Right ventricle myocardium inferior (tissue), 1 donor: ENCODE measurements around the gene PRKAR1B. TPM values are rescaled to one million over a fixed set of nuclear protein-coding genes. Genes with fewer than 3 reads are reported as not detected.

Experiments used
- ATAC-seq: fragments of 200-7000 bp; cut with Tn5 transposase; one replicate; pipeline ENCODE4 v1.9.1; 2020; ENCODE audit warnings: mild to moderate bottlenecking, moderate library complexity
- DNase-seq: peaks from one replicate; pipeline ENCODE4 v3.0.0; 2021; ENCODE audit errors: missing footprints
- intact Hi-C: fragments of 100-400 bp; cut with DNase I; formaldehyde crosslinking; loops from one replicate; pipeline ENCODE4 v1.11.0; 2022
- total RNA-seq: library from RNA; stranded (reverse); fragmentation: NEBNext Ultra II Directional; extraction: Animal tissue kit (Norgen Biotek cat#: 25700); gene quantifications from one replicate; pipeline ENCODE4 v1.2.1, GENCODE V29; 2021
- donor health status: DM: no; HTN: yes; CAD: no; lungs with severe emphysema.

PRKAR1B gene
- total RNA-seq, 1 donor from 2014 or later = 16.7 TPM

GRCh38 chr7:604884-605531 lies 122.1 kb downstream of the PRKAR1B start:
- no peak for DNase-seq

GRCh38 chr7:604001-604883 lies 122.8 kb downstream of the PRKAR1B start:
- intact Hi-C loops = no loop called here
- ATAC-seq = peak; percentile 82
- DNase-seq = peak; percentile 89

More at GRCh38 chr7:604884-605531, 122.1 kb downstream of the PRKAR1B start:
- intact Hi-C loops = no loop called here
- ATAC-seq = no peak

GRCh38 chr7:603152-603951 lies 123.7 kb downstream of the PRKAR1B start:
- intact Hi-C loops = no loop called here
- ATAC-seq = no peak
- DNase-seq = no peak

GRCh38 chr7:602341-603141 lies 124.5 kb downstream of the PRKAR1B start:
- intact Hi-C loops = no loop called here
- DNase-seq (no peak), ATAC-seq (no peak)

- intact Hi-C loops = no loop called here
- DNase-seq (no peak), ATAC-seq (no peak)
Observed at GRCh38 chr7:601595-602340, 125.3 kb downstream of the PRKAR1B start.

- no peak for ATAC-seq
- DNase-seq = no peak
- intact Hi-C loops = no loop called here
Observed at GRCh38 chr7:601036-601594, 126.0 kb downstream of the PRKAR1B start.

GRCh38 chr7:600149-601035 lies 126.7 kb downstream of the PRKAR1B start:
- DNase-seq (no peak), ATAC-seq (no peak)
- intact Hi-C loops = no loop called here

GRCh38 chr7:598899-599298 lies 128.2 kb downstream of the PRKAR1B start:
- DNase-seq (no peak), ATAC-seq (no peak)
- intact Hi-C loops = no loop called here

GRCh38 chr7:597348-598178 lies 129.5 kb downstream of the PRKAR1B start:
- DNase-seq = no peak
- ATAC-seq = no peak

GRCh38 chr7:596819-597182 lies 130.3 kb downstream of the PRKAR1B start:
- intact Hi-C loops = no loop called here
- no peak for DNase-seq
- no peak for ATAC-seq

More at GRCh38 chr7:597348-598178, 129.5 kb downstream of the PRKAR1B start:
- intact Hi-C loops = no loop called here

- ATAC-seq = no peak
- DNase-seq = no peak
- intact Hi-C loops = no loop called here
Observed at GRCh38 chr7:596071-596818, 130.8 kb downstream of the PRKAR1B start.

- ATAC-seq (no peak), DNase-seq (no peak)
- intact Hi-C loops = no loop called here
Observed at GRCh38 chr7:595621-596010, 131.5 kb downstream of the PRKAR1B start.

GRCh38 chr7:594920-595620 lies 132.0 kb downstream of the PRKAR1B start:
- intact Hi-C loops = no loop called here
- DNase-seq = no peak
- ATAC-seq = no peak

- DNase-seq (no peak), ATAC-seq (no peak)
- intact Hi-C loops = no loop called here
Observed at GRCh38 chr7:594212-594913, 132.7 kb downstream of the PRKAR1B start.
